ES-I3 (cell line): ENCODE data around the gene IFI30.

Experiments used
- H3K36me3 ChIP-seq: 2 replicates; pipeline ENCODE4 v1.6.1; 2013; ENCODE audit warnings: mild to moderate bottlenecking, low read length, control low read depth, moderate library complexity; ENCODE audit not compliant: insufficient read depth
- H3K4me1 ChIP-seq: 2 replicates; pipeline ENCODE4 v1.6.1; 2013; ENCODE audit warnings: mild to moderate bottlenecking, control low read depth, low read length; ENCODE audit not compliant: insufficient read depth
- H3K9ac ChIP-seq: 2 replicates; pipeline ENCODE4 v1.6.1; 2013; ENCODE audit warnings: low read depth, mild to moderate bottlenecking, low read length, moderate library complexity
- H3K9me3 ChIP-seq: 2 replicates; pipeline ENCODE4 v1.6.1; 2013; ENCODE audit warnings: mild to moderate bottlenecking, low read length, moderate library complexity; ENCODE audit not compliant: control insufficient read depth, insufficient read depth

Gene IFI30

GRCh38 chr19:18144361-18144760 is 29.3 kb upstream of the IFI30 start:
- no peak overlapping the region for H3K9ac ChIP-seq

GRCh38 chr19:18144906-18145305 is 28.7 kb upstream of the IFI30 start:
- Histone ChIP-seq H3K9ac (no peak overlapping the region), H3K9me3 (no peaks in the 10 kb centered on the region), H3K4me1 (no peaks in the 10 kb centered on the region), H3K36me3 (no peaks in the 10 kb centered on the region; the same call in 1 of the 2 replicates)

More at GRCh38 chr19:18144361-18144760, 29.3 kb upstream of the IFI30 start:
- Histone ChIP-seq H3K36me3 (no peaks in the 10 kb centered on the region; the same call in 1 of the 2 replicates), H3K9me3 (no peaks in the 10 kb centered on the region), H3K4me1 (no peaks in the 10 kb centered on the region)

GRCh38 chr19:18145391-18145999 is 28.1 kb upstream of the IFI30 start:
- H3K9me3 ChIP-seq, result no peaks in the 10 kb centered on the region
- H3K36me3 ChIP-seq, result no peaks in the 10 kb centered on the region; the same call in 1 of the 2 replicates
- H3K4me1 ChIP-seq, result no peaks in the 10 kb centered on the region
- H3K9ac ChIP-seq, result no peak overlapping the region

- Histone ChIP-seq H3K9ac (no peak overlapping the region), H3K9me3 (no peaks in the 10 kb centered on the region), H3K36me3 (no peaks in the 10 kb centered on the region; the same call in 1 of the 2 replicates), H3K4me1 (peaks cover 5% of the 10 kb centered on the region; the same call in 1 of the 2 replicates)
Measured at GRCh38 chr19:18147396-18147795, 26.2 kb upstream of the IFI30 start.

GRCh38 chr19:18149596-18149975 is 24.0 kb upstream of the IFI30 start:
- peaks cover 5% of the 10 kb centered on the region; the same call in 1 of the 2 replicates for H3K4me1 ChIP-seq
- H3K9me3 ChIP-seq, result no peaks in the 10 kb centered on the region
- no peaks in the 10 kb centered on the region; the same call in 1 of the 2 replicates for H3K36me3 ChIP-seq
- no peak overlapping the region for H3K9ac ChIP-seq

GRCh38 chr19:18150776-18151624 is 22.6 kb upstream of the IFI30 start:
- H3K36me3 ChIP-seq, result no peaks in the 10 kb centered on the region
- H3K9ac ChIP-seq, result no peak overlapping the region
- H3K4me1 ChIP-seq, result peaks cover 5% of the 10 kb centered on the region; the same call in 1 of the 2 replicates
- no peaks in the 10 kb centered on the region for H3K9me3 ChIP-seq

- Histone ChIP-seq H3K9ac (peak overlapping the region; percentile 78), H3K9me3 (no peaks in the 10 kb centered on the region), H3K4me1 (peaks cover 7% of the 10 kb centered on the region; the same call in 1 of the 2 replicates), H3K36me3 (no peaks in the 10 kb centered on the region)
Measured at GRCh38 chr19:18152442-18152816, 21.2 kb upstream of the IFI30 start.

GRCh38 chr19:18152817-18153555 is 20.6 kb upstream of the IFI30 start, which contains the start of gene PIK3R2:
TSS of gene PIK3R2 (plus strand) at chr19:18153163. CDS start at chr19:18155880, 2,717 bp downstream.
- H3K9ac ChIP-seq, result peak within 1 kb of the TSS; percentile 78
- H3K9me3 ChIP-seq, result no peaks in the 10 kb centered on the region
- peaks cover 11% of the 10 kb centered on the region; the same call in 1 of the 2 replicates for H3K4me1 ChIP-seq
- no peaks in the 10 kb centered on the region for H3K36me3 ChIP-seq

- Histone ChIP-seq H3K9ac (peak overlapping the region; percentile 78), H3K4me1 (peaks cover 12% of the 10 kb centered on the region; the same call in 1 of the 2 replicates), H3K9me3 (no peaks in the 10 kb centered on the region), H3K36me3 (no peaks in the 10 kb centered on the region)
Measured at GRCh38 chr19:18153556-18154134, 20.0 kb upstream of the IFI30 start.

GRCh38 chr19:18155095-18156087 is 18.2 kb upstream of the IFI30 start:
- H3K4me1 ChIP-seq, result peaks cover 12% of the 10 kb centered on the region; the same call in 1 of the 2 replicates

GRCh38 chr19:18156268-18156667 is 17.3 kb upstream of the IFI30 start:
- Histone ChIP-seq H3K4me1 (peaks cover 12% of the 10 kb centered on the region; the same call in 1 of the 2 replicates), H3K9me3 (no peaks in the 10 kb centered on the region), H3K9ac (no peak overlapping the region), H3K36me3 (no peaks in the 10 kb centered on the region)

More at GRCh38 chr19:18155095-18156087, 18.2 kb upstream of the IFI30 start:
- H3K9ac ChIP-seq, result no peak overlapping the region
- no peaks in the 10 kb centered on the region for H3K36me3 ChIP-seq
- H3K9me3 ChIP-seq, result no peaks in the 10 kb centered on the region

GRCh38 chr19:18156841-18157464 is 16.7 kb upstream of the IFI30 start:
- H3K9me3 ChIP-seq, result no peaks in the 10 kb centered on the region
- no peaks in the 10 kb centered on the region for H3K36me3 ChIP-seq
- peaks cover 8% of the 10 kb centered on the region; the same call in 1 of the 2 replicates for H3K4me1 ChIP-seq
- H3K9ac ChIP-seq, result no peak overlapping the region
